ENCODE results near the gene TRAPPC11. TPM values are rescaled to one million over a fixed set of nuclear protein-coding genes. Genes with fewer than 3 reads are reported as not detected.

TRAPPC11 gene
- total and polyA plus RNA-seq, 11 donors: 10.4 to 28.5 (median 21.6) TPM

DNA sequence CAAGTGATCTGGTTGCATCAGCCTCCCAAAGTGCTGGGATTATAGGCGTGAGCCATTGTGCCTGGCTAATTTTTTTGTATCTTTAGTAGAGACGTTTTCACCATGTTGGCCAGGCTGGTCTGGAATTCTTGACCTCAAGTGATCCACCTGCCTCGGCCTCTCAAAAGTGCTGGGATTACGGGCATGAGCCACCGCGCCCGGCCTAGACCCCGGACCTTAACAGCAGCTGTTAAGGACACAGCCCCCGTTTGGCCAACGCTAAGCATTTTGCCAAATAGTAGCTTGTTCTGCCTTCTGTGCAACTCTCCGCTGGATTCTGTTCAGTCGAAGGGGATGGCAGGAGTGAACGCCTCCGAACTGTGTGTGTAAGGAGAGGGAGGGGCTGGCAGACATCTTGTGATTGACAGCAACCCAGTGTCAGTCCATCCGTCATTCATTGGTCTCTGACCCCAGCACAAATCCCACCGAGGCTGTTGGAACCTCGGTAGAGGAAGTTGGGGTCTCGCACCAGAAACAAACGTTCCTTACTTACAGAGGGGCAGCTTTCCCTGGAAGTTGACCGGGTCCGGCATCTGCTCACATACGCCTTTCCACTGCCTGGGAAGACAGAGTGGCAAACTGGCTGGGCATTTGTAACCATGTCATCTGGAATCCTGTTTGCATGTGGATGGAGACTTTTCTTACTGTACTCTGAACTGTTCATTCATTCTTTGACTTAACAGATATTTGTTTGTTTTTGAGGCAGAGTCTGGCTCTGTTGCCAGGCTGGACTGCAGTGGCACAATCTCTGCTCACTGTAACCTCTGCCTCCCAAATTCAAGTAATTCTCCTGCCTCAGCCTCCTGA lies 69.4 kb downstream of the TRAPPC11 start:
- Histone ChIP-seq H3K4me3 (no peak overlapping the region), H3K27me3 (no peaks in the 10 kb centered on the region), H3K9me3 (peaks cover 0 to 6% (median 0%) of the 10 kb centered on the region in 12 donors), H3K27ac (no peak overlapping the region), H3K4me1 (no peaks in the 10 kb centered on the region), H3K36me3 (no peaks in the 10 kb centered on the region)
- ATAC-seq (no peak), DNase-seq (no peak)
- intact Hi-C loops (cut with DNase I): loop anchor here in 5 of 10 donors (10.0 kb wide), 3 partner anchors 66 to 436 kb away; no protein-coding TSS in a partner anchor
- 76 to 81% (median 79%) methylated on average over 21 to 22 of the region's 22 CpGs for WGBS, 4 donors
- TF ChIP-seq, protein P1, sequence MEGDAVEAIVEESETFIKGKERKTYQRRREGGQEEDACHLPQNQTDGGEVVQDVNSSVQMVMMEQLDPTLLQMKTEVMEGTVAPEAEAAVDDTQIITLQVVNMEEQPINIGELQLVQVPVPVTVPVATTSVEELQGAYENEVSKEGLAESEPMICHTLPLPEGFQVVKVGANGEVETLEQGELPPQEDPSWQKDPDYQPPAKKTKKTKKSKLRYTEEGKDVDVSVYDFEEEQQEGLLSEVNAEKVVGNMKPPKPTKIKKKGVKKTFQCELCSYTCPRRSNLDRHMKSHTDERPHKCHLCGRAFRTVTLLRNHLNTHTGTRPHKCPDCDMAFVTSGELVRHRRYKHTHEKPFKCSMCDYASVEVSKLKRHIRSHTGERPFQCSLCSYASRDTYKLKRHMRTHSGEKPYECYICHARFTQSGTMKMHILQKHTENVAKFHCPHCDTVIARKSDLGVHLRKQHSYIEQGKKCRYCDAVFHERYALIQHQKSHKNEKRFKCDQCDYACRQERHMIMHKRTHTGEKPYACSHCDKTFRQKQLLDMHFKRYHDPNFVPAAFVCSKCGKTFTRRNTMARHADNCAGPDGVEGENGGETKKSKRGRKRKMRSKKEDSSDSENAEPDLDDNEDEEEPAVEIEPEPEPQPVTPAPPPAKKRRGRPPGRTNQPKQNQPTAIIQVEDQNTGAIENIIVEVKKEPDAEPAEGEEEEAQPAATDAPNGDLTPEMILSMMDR (IDR thresholded peaks at IDR 0.05): no peak
- no peak for TF ChIP-seq POLR2A (IDR thresholded peaks at IDR 0.05)

DNA sequence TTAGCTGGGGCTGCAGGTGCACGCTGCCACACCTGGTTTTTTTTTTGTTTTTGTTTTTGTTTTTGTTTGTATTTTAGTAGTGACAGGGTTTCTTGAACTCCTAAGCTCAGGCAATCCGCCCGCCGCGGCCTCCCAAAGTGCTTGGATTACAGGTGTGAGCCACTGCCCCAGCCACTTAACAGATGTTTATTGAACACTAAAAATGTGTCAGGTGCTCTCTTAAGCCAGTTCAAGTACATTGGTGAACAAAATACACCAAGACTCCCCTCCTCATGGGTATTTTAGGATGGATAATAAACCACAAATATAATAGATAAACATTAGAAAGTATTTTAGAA lies 69.9 kb downstream of the TRAPPC11 start:
- intact Hi-C loops (cut with DNase I): loop anchor here in 5 of 10 donors (10.0 kb wide), 3 partner anchors 66 to 436 kb away; no protein-coding TSS in a partner anchor
- WGBS, 4 donors: 93 to 96% (median 95%) methylated on average over 5 of the region's 5 CpGs
- no peak overlapping the region for H3K4me3 ChIP-seq

DNA sequence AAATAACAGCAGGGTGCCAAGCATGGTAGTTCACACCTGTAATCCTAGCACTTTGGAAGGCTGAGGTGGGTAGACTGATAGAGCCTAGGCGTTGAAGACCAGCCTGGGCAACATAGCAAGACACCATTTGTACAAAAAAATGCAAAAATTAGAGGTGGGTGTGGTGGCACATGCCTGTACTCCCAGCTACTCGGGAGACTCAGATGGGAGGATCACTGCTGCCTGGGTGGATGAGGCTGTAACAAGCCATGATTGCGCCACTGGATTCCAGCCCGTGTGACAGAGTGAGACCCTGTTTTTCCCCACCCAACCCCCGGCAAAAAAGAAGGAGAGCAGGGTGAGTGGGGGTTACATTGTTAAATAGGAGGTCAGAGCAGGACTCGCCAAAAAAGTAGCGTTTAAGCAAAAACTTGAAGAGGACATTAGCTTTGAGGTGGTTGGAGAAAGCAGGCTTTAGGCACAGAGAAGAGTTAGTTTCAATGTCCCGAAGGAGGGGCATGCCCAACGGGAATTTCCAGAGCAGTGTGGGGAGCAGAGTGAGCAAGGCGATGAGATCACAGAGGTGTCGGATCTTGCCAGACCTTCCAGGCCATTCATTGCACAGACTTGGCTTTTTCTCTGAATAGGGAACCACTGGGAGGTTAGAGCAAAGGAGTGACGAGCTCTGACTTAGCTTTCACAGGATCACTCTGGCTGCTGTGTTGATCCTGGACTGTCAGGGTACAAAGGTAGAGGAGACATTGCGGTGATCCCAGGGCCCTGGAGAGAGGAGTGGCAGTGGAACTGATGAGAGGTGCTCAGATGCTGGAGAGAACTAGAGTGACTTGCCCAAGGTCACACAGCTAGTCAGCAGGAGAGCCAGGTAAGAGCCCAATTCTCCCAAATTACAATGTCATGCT lies 70.6 kb downstream of the TRAPPC11 start:
- H3K9me3 ChIP-seq: peaks cover 0 to 6% (median 0%) of the 10 kb centered on the region in 12 donors
- TF ChIP-seq POLR2A (IDR thresholded peaks at IDR 0.05): no peak
- TF ChIP-seq, protein P1 (IDR thresholded peaks at IDR 0.05): no peak
- H3K36me3 ChIP-seq: no peaks in the 10 kb centered on the region
- H3K27me3 ChIP-seq: no peaks in the 10 kb centered on the region
- WGBS, 4 donors: 69 to 77% (median 73%) methylated on average over 13 of the region's 13 CpGs
- no peak overlapping the region for H3K27ac ChIP-seq
- intact Hi-C loops (cut with DNase I): loop anchor here in 5 of 10 donors (10.0 kb wide), 3 partner anchors 65 to 435 kb away; no protein-coding TSS in a partner anchor
- no peak for DNase-seq
- H3K4me3 ChIP-seq: no peak overlapping the region
- H3K4me1 ChIP-seq: no peaks in the 10 kb centered on the region
- no peak for ATAC-seq

More for the DNA sequence above, 69.9 kb downstream of the TRAPPC11 start:
- Histone ChIP-seq H3K27ac (no peak overlapping the region), H3K36me3 (no peaks in the 10 kb centered on the region), H3K4me1 (no peaks in the 10 kb centered on the region), H3K27me3 (no peaks in the 10 kb centered on the region), H3K9me3 (peaks cover 0 to 6% (median 0%) of the 10 kb centered on the region in 12 donors)
- DNase-seq (no peak), ATAC-seq (no peak)
- no peak for TF ChIP-seq POLR2A (IDR thresholded peaks at IDR 0.05)
- TF ChIP-seq, protein P1 (IDR thresholded peaks at IDR 0.05): no peak

DNA sequence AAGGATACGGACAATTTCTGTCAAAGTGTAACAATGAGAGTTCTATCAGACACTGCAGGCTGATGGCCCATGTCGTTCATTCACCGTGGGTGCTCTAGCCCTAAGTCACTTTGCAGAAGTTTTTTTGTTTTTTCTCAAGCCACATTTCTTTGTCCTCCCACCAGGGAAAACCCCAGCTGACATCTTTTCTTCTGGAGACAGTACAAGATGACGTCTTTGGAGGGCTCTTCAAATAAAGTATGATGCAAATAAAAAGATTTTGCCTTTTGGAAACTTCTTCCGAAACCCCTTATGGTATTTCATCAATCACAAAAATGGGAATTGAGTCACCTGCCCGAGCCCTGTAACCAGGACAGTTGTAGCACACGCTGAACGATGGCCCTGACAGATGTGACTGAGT lies 73.2 kb downstream of the TRAPPC11 start:
- ATAC-seq (no peak), DNase-seq (no peak)
- H3K9me3 ChIP-seq: no peaks in the 10 kb centered on the region
- H3K4me3 ChIP-seq: no peak overlapping the region
- H3K4me1 ChIP-seq: no peaks in the 10 kb centered on the region
- no peaks in the 10 kb centered on the region for H3K27me3 ChIP-seq
- no peak overlapping the region for H3K27ac ChIP-seq
- 80 to 94% (median 86%) methylated on average over 8 of the region's 8 CpGs for WGBS, 4 donors
- intact Hi-C loops (cut with DNase I): no loop called here
- no peaks in the 10 kb centered on the region for H3K36me3 ChIP-seq
- TF ChIP-seq, protein P1 (IDR thresholded peaks at IDR 0.05): no peak
- TF ChIP-seq POLR2A (IDR thresholded peaks at IDR 0.05): no peak
